H9 (cell line): ENCODE results near the gene MCFD2. TPM values are rescaled to one million over a fixed set of nuclear protein-coding genes. Genes with fewer than 3 reads are reported as not detected.

ENCODE experiments used
- DNase-seq: peaks from one replicate; pipeline ENCODE4 v3.0.0-alpha.2; 2017
- H2AFZ ChIP-seq: one replicate; pipeline ENCODE4 v1.6.1; 2013; ENCODE audit warnings: mild to moderate bottlenecking, low read length, control low read depth, moderate library complexity
- H2AK5ac ChIP-seq: 2 replicates; pipeline ENCODE4 v1.6.1; 2013; ENCODE audit warnings: low read length, control low read depth, mixed read lengths; ENCODE audit not compliant: insufficient read length
- H2BK120ac ChIP-seq: one replicate; pipeline ENCODE4 v1.6.1; 2013; ENCODE audit warnings: low read depth, mild to moderate bottlenecking, low read length, control low read depth, inconsistent platforms; ENCODE audit not compliant: poor library complexity, severe bottlenecking
- H2BK12ac ChIP-seq: 2 replicates; pipeline ENCODE4 v1.6.1; 2013; ENCODE audit warnings: low read length, control low read depth, mixed read lengths, low read depth; ENCODE audit not compliant: insufficient read length
- H2BK15ac ChIP-seq: 2 replicates; pipeline ENCODE4 v1.6.1; 2013; ENCODE audit warnings: low read depth, low read length, control low read depth
- H2BK20ac ChIP-seq: one replicate; pipeline ENCODE4 v1.6.1; 2013; ENCODE audit warnings: low read depth, mild to moderate bottlenecking, low read length, control low read depth, inconsistent platforms; ENCODE audit not compliant: poor library complexity, severe bottlenecking
- H2BK5ac ChIP-seq: 2 replicates; pipeline ENCODE4 v1.6.1; 2013; ENCODE audit warnings: low read length, control low read depth, mixed read lengths; ENCODE audit not compliant: insufficient read length
- H3K14ac ChIP-seq: 2 replicates; pipeline ENCODE4 v1.6.1; 2013; ENCODE audit warnings: low read length, control low read depth; ENCODE audit not compliant: insufficient read depth
- H3K18ac ChIP-seq: 2 replicates; pipeline ENCODE4 v1.6.1; 2013; ENCODE audit warnings: low read depth, mild to moderate bottlenecking, mixed read lengths, low read length, control low read depth; ENCODE audit not compliant: insufficient read length
- H3K23ac ChIP-seq: 2 replicates; pipeline ENCODE4 v1.6.1; 2013; ENCODE audit warnings: low read length, control low read depth, mixed read lengths, low read depth; ENCODE audit not compliant: insufficient read length
- H3K23me2 ChIP-seq: 2 replicates; pipeline ENCODE4 v1.6.1; 2013; ENCODE audit warnings: low read depth, mild to moderate bottlenecking, mixed read lengths, low read length, control low read depth; ENCODE audit not compliant: insufficient read length, poor library complexity, severe bottlenecking
- H3K27ac ChIP-seq: 2 replicates; pipeline ENCODE4 v1.5.1; 2013; ENCODE audit warnings: low read length, control low read depth, mixed read lengths, low read depth; ENCODE audit not compliant: insufficient read length
- H3K27me3 ChIP-seq: 2 replicates; pipeline ENCODE4 v1.6.1; 2013; ENCODE audit warnings: low read length, control low read depth, inconsistent platforms; ENCODE audit not compliant: insufficient read depth
- H3K4ac ChIP-seq: 2 replicates; pipeline ENCODE4 v1.6.1; 2013; ENCODE audit warnings: low read depth, mild to moderate bottlenecking, control low read depth, inconsistent platforms, low read length, moderate library complexity
- H3K4me1 ChIP-seq: 2 replicates; pipeline ENCODE4 v1.6.1; 2013; ENCODE audit warnings: low read length, control low read depth, inconsistent platforms; ENCODE audit not compliant: insufficient read depth
- H3K4me2 ChIP-seq: 2 replicates; pipeline ENCODE4 v1.6.1; 2013; ENCODE audit warnings: low read length, control low read depth, mixed read lengths; ENCODE audit not compliant: insufficient read length, insufficient read depth
- H3K56ac ChIP-seq: 2 replicates; pipeline ENCODE4 v1.6.1; 2013; ENCODE audit warnings: low read depth, mild to moderate bottlenecking, mixed read lengths, low read length, control low read depth; ENCODE audit not compliant: insufficient read length
- H3K79me1 ChIP-seq: 2 replicates; pipeline ENCODE4 v1.6.1; 2013; ENCODE audit warnings: low read depth, mild to moderate bottlenecking, moderate library complexity, low read length, control low read depth, inconsistent platforms; ENCODE audit not compliant: insufficient read depth, poor library complexity, severe bottlenecking
- H3K79me2 ChIP-seq: 2 replicates; pipeline ENCODE4 v1.6.1; 2013; ENCODE audit warnings: low read length, control low read depth, inconsistent platforms; ENCODE audit not compliant: insufficient read depth
- H3K9ac ChIP-seq: 2 replicates; pipeline ENCODE4 v1.6.1; 2013; ENCODE audit warnings: low read length, control low read depth, mixed read lengths; ENCODE audit not compliant: insufficient read length; ENCODE audit errors: extremely low read depth
- H3K9me3 ChIP-seq: one replicate; pipeline ENCODE4 v1.6.1; 2013; ENCODE audit warnings: low read depth, low read length, inconsistent platforms; ENCODE audit not compliant: control insufficient read depth
- H3T11ph ChIP-seq: one replicate; pipeline ENCODE4 v1.6.1; 2013; ENCODE audit warnings: mild to moderate bottlenecking, low read length, control low read depth, inconsistent platforms
- H4K20me1 ChIP-seq: one replicate; pipeline ENCODE4 v1.6.1; 2013; ENCODE audit not compliant: control insufficient read depth, insufficient read length, insufficient read depth
- H4K5ac ChIP-seq: 2 replicates; pipeline ENCODE4 v1.6.1; 2013; ENCODE audit warnings: low read depth, mild to moderate bottlenecking, mixed read lengths, low read length, control low read depth; ENCODE audit not compliant: insufficient read length
- H4K8ac ChIP-seq: replicated peaks from 2 replicates; pipeline ENCODE4 v1.6.1; 2013; ENCODE audit warnings: low read length, control low read depth, mixed read lengths, low read depth; ENCODE audit not compliant: insufficient read length
- H4K91ac ChIP-seq: 2 replicates; pipeline ENCODE4 v1.6.1; 2013; ENCODE audit warnings: low read depth, mild to moderate bottlenecking, moderate library complexity, mixed read lengths, low read length, control low read depth; ENCODE audit not compliant: insufficient read length
- H3K27ac Mint-ChIP-seq, 3 experiments: 2 replicates in 2 of 3; 3 replicates in 1 of 3; pipeline ENCODE4 v1.8.0; 2020 to 2021; ENCODE audit warnings: mixed read lengths in 3 of 3, mild to moderate bottlenecking in 1 of 3, moderate library complexity in 1 of 3
- H3K27me3 Mint-ChIP-seq: 2 replicates; pipeline ENCODE4 v1.8.0; 2021; ENCODE audit warnings: low read depth, mild to moderate bottlenecking, moderate library complexity, mixed read lengths
- H3K36me3 Mint-ChIP-seq, 3 experiments: 2 replicates in 2 of 3; 3 replicates in 1 of 3; pipeline ENCODE4 v1.8.0; 2020 to 2021; ENCODE audit warnings: low read depth in 3 of 3, mixed read lengths in 3 of 3; ENCODE audit not compliant: insufficient read depth in 1 of 3
- H3K4me1 Mint-ChIP-seq, 2 experiments: 2 replicates each; pipeline ENCODE4 v1.8.0; 2020; ENCODE audit warnings: mixed read lengths in 2 of 2
- H3K4me3 Mint-ChIP-seq, 2 experiments: 2 replicates in 1 of 2; 3 replicates in 1 of 2; pipeline ENCODE4 v1.8.0; 2020 to 2021; ENCODE audit warnings: mild to moderate bottlenecking in 2 of 2, mixed read lengths in 2 of 2, moderate library complexity in 1 of 2
- H3K9me3 Mint-ChIP-seq, 2 experiments: 2 replicates in 1 of 2; 3 replicates in 1 of 2; pipeline ENCODE4 v1.8.0; 2020; ENCODE audit warnings: mild to moderate bottlenecking in 2 of 2, mixed read lengths in 2 of 2, moderate library complexity in 1 of 2
- CTCF ChIP-seq: fragments of 200-600 bp; sonication (generic); conservative IDR thresholded peaks from 3 replicates; pipeline ENCODE4 v1.8.0; 2021; ENCODE audit warnings: antibody characterized with exemption, mild to moderate bottlenecking
- WGBS: extraction: QIAGEN DNeasy Blood & Tissue Kit; methylation state at CpG from one replicate; pipeline ENCODE4 v1.1.7; 2013; ENCODE audit warnings: missing lambda C conversion rate, low lambda C conversion rate, mixed read lengths; ENCODE audit not compliant: insufficient read length; ENCODE audit errors: extremely low coverage; 5-methylcytosine and 5-hydroxymethylcytosine counted together
- total RNA-seq: library from RNA; stranded (reverse); gene quantifications from 2 replicates; pipeline ENCODE4 v1.2.1, GENCODE V29; 2021

The MCFD2 gene
- total RNA-seq, 1 experiment from 2014 or later, result 64.6 TPM

- Histone ChIP-seq H4K20me1 (no peaks in the 10 kb centered on the region), H3K9me3 (no peaks in the 10 kb centered on the region), H4K8ac (no peak overlapping the region), H3K23ac (no peak overlapping the region), H3K79me1 (no peaks in the 10 kb centered on the region), H2BK5ac (no peak overlapping the region), H3K18ac (no peak overlapping the region), H3K14ac (no peak overlapping the region), H3K4me2 (no peak overlapping the region), H2BK15ac (no peak overlapping the region), H3K27me3 (no peaks in the 10 kb centered on the region), H2BK120ac (no peak overlapping the region), H3T11ph (no peak overlapping the region), H3K79me2 (no peaks in the 10 kb centered on the region), H2AK5ac (no peak overlapping the region), H3K4me1 (no peaks in the 10 kb centered on the region; the same call in 1 of the 2 replicates), H3K56ac (no peak overlapping the region), H3K4ac (no peak overlapping the region), H4K5ac (no peak overlapping the region), H2BK12ac (no peak overlapping the region), H3K23me2 (no peaks in the 10 kb centered on the region), H4K91ac (no peak overlapping the region), H3K27ac (no peak overlapping the region), H3K9ac (no peak overlapping the region), H2BK20ac (no peak overlapping the region), H2AFZ (no peak overlapping the region)
- Mint-ChIP-seq H3K4me1 (peaks cover 8 to 9% of the 10 kb centered on the region in 2 experiments), H3K27me3 (no peaks in the 10 kb centered on the region), H3K27ac (no peak overlapping the region), H3K9me3 (peaks cover 18% of the 10 kb centered on the region in 2 experiments), H3K4me3 (no peak overlapping the region), H3K36me3 (peaks cover 16 to 23% (median 19%) of the 10 kb centered on the region in 3 experiments)
- no CpG with 5 or more reads among the region's 2 CpGs for WGBS
- DNase-seq, result no peak
- no peak for TF ChIP-seq CTCF
These were observed 8.4 kb upstream of the MCFD2 start for GRCh38 chr2:46924038-46924437.
